GM19193 (cell line): ENCODE results near the gene ZG16B.

Experiments used
- POLR2A ChIP-seq: IDR thresholded peaks from 4 replicates; pipeline ENCODE4 v1.6.1; 2011; ENCODE audit not compliant: insufficient read depth, insufficient read length; ENCODE audit errors: extremely low read depth

ZG16B gene

DNA sequence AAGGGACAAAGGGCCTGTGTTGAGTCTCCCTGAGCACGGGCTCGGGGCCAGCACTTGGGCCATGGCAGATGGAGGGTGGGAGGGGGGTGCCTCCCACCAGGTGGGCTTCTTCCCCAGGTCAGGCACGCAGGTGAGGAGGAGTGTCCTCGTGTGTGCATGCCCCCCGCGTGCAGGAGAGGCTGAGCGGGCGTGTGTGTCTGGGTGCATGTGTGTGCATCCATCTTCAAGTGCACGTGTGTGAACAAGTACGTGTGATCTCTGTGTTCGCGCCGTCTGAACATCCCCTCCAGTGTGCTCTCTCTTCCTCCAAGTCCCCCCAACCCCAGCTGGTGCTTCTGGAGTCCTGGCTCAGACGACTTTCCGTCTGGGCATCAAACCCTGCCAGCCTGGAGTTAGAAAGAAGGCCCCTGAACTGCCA is 2.7 kb upstream of the ZG16B start:
- TF ChIP-seq POLR2A: no peak

GRCh38 chr16:2827831-2828520 is 2.1 kb upstream of the ZG16B start:
- TF ChIP-seq POLR2A: no peak

- no peak for TF ChIP-seq POLR2A
These were observed 1.6 kb upstream of the ZG16B start for GRCh38 chr16:2828521-2828840.

GRCh38 chr16:2828876-2829430 is 1.1 kb upstream of the ZG16B start:
- no peak for TF ChIP-seq POLR2A

- TF ChIP-seq POLR2A: no peak
These were observed 222 bp downstream of the ZG16B start for GRCh38 chr16:2830355-2830695.

- TF ChIP-seq POLR2A: no peak
These were observed 1.1 kb downstream of the ZG16B start for GRCh38 chr16:2831203-2831602.

- no peak for TF ChIP-seq POLR2A
These were observed 3.7 kb downstream of the ZG16B start for GRCh38 chr16:2833776-2834175.

DNA sequence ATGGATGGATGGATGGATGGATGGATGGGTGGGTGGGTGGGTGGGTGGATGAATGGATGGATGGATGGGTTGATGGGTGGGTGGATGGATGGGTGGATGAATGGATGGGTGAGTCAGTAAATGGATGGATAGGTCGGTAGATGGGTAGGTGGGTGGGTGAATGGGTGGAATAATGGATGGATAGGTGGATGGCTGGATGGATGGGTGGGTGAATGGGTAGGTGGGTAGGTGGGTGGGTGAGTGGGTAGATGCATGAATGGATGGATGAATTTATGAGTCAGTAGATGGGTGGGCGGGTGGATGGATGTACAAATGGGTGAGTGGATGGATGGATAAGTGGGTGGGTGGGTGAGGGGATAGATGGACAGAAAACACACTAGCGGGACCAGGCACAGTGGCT is 4.9 kb downstream of the ZG16B start:
- TF ChIP-seq POLR2A: no peak

DNA sequence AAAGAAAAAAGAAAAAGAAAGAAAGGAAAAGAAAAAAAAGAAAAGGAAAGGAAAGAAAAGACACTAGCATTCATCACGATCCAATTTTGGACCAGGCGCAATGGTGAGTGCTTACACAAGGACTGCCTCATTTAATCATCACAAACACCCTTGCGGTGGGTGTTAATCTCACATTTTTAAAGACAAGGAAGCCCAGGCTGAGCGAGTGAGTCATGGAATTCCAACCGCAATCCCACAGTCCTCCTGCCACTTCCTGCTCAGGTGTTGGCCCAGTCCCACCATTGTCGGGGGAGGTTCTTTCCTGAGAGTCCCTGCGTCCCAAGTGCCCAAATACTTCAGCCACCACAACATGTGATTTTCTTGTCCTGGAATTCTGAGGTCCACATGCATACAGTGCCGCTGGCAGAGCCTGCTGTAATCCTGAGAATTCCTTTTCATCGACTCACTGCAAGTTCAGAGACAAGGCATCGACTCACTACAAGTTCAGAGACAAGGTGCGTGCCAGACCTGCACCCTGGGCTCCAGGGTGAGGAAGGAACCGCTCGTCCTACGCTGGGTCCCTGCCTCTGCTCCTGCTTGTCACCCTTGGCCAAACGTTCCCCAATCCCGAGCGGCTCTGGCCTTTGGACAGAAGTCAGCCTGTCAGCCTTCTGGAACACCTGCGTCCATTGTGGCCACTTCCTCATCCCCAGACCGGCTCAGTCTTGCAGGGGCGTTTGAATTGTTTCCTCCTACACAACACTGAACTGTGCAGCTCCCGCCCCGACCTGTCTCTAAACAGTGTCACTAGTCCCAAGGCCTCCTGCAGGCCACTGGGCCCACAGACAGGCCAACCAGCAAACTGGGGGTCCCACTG is 5.8 kb downstream of the ZG16B start:
- no peak for TF ChIP-seq POLR2A

GRCh38 chr16:2836646-2837508 is 6.8 kb downstream of the ZG16B start:
- no peak for TF ChIP-seq POLR2A

- no peak for TF ChIP-seq POLR2A
These were observed 8.8 kb downstream of the ZG16B start for GRCh38 chr16:2838928-2839327.

DNA sequence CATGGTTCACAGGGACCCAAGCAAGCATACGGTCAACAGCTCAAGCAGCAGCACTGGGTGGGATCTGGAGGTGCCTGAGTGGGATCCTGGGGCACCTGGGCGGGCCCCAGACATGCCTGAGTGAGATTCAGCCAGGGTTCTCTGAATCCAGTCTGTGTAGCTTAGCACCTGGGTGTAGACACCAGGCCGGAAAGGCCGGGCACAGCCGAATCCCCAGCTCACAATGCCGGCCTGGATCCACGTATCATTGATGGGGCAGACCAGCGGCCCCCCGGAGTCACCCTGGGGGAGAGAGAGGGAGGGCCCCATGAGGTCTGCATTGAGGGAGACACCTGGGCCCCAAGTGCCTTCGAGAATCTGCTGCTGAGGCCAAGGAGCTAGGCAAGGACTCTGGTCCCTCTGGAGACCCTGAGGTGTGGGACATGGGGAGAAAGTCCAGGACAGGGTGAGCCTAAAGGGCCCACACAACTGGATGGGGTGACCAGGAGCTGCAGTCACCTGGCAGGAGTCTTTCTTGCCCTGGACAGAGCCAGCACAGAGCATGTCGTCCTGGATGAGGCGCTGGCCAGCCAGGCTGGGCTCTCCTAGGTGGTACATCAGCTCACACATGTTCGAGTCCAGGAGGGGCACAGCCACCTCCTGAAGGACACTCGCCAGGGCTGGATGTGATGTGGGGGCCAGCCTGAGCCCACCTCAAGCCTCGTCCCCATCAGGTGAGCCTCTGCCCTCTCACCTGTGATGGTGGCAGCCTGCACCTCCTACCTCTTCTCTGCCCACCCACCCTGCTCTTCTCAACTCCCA is 9.7 kb downstream of the ZG16B start:
- no peak for TF ChIP-seq POLR2A

DNA sequence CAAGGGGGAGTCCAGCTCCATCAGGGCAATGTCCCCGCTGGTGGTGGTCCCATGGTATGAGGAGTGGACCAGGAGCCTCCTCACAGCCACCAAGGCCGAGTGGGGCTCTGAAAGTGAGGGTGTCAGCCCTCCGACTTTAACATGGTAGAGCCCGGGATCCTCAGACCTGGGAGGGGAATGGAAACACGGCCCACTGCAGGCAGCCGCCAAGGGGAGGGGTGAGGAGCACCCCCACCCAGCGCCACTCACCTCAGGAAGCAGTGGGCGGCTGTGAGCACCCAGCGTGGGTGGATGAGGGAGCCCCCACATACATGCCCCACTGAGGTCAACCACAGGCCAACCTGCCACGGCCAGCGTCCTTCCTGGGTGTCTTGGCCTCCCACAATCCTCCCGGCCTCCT is 10.8 kb downstream of the ZG16B start:
- no peak for TF ChIP-seq POLR2A

- TF ChIP-seq POLR2A: no peak
These were observed 11.7 kb downstream of the ZG16B start for GRCh38 chr16:2841606-2842339.

DNA sequence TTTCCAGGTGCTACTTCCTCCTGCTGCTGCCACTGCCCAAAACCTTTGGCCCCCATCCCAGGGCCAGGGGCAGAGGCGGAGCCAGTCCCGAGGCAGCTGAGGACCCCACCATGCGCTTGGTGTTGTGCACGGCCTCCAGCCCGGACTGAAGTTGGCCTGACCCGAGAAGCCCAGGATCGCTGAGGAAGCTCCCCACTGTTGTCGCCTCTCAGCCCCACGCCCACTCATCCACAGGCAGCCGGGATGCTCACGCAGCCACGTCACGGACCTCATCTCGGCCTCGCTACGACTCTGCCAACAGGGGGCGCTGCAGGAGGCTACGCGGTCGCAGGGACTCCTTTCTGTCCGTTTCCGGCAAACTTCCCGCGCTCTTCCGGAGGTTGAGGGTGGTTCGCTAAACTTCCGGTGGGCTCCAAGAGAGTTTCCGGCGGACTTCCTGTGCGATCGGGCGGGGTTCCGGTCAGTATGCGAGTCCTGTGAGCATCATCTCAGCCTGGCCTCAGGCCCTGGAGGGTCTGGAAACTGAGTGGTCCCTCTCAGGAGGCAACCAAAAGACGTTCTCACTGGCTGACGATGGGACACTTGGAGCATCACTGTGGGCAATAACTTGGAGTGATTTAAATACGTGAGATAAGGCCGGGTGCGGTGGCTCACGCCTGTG is 12.4 kb downstream of the ZG16B start:
- TF ChIP-seq POLR2A: no peak
